Muscle of back (tissue), 13 donors: ENCODE measurements around the gene ZNF75A. TPM values are rescaled to one million over a fixed set of nuclear protein-coding genes. Genes with fewer than 3 reads are reported as not detected.
"Not testable (repeated sequence)": the region's sequence is repeated elsewhere in the genome, so short reads cannot be mapped to it uniquely, and the experiment has no call there.

Experiments
- DNase-seq, 3 donors: peaks; one replicate each; pipeline versions ENCODE4 v3.0.0 to v3.0.0-alpha.2; 2013
- long read RNA-seq, 9 donors: transcript quantifications; one replicate each; lab custom pipeline, GENCODE V29; 2026
- polyA plus RNA-seq, 10 donors: library from polyadenylated mRNA; unstranded; fragments of 120-200 nt; gene quantifications; one replicate each; pipeline ENCODE4 v1.2.1, GENCODE V29; 2013; ENCODE audit not compliant: insufficient read length in 10 of 10

The ZNF75A gene
- polyA plus RNA-seq = 10 to 100 TPM; 19.4 to 37.1 (median 26.7) TPM
- long read RNA-seq, donor 1, partial matches to known transcripts = 0 of 3 reads
- long read RNA-seq, donor 1, other reads (novel, unspliced or antisense) = 0 of 3 reads
- long read RNA-seq, donor 2, partial matches to known transcripts = 0 of 5 reads
- long read RNA-seq, donor 2, other reads (novel, unspliced or antisense) = 0 of 5 reads
- long read RNA-seq, donor 3, partial matches to known transcripts = 0 of 1 reads
- long read RNA-seq, donor 3, other reads (novel, unspliced or antisense) = 0 of 1 reads
- long read RNA-seq, donor 4, partial matches to known transcripts = 0 of 1 reads
- long read RNA-seq, donor 4, other reads (novel, unspliced or antisense) = 0 of 1 reads
- long read RNA-seq, donor 5, partial matches to known transcripts = 0 of 5 reads
- long read RNA-seq, donor 5, other reads (novel, unspliced or antisense) = 0 of 5 reads
- long read RNA-seq, donor 6, partial matches to known transcripts = 0 of 3 reads
- long read RNA-seq, donor 6, other reads (novel, unspliced or antisense) = 0 of 3 reads
- long read RNA-seq, donor 7, transcript ZNF75A-206 (1 exons, 3,989 nt) = major isoform, 10 of 13 reads
- long read RNA-seq, donor 7, partial matches to known transcripts = 0 of 13 reads
- long read RNA-seq, donor 7, other reads (novel, unspliced or antisense) = 0 of 13 reads
- long read RNA-seq, donor 8, partial matches to known transcripts = 0 of 5 reads
- long read RNA-seq, donor 8, other reads (novel, unspliced or antisense) = 0 of 5 reads
- long read RNA-seq, donor 9 = 0 reads

- DNase-seq = peak; percentile 91 to 98 (median 92)
These were observed at the start of gene ZNF75A, which contains the start of gene TIGD7 for GRCh38 chr16:3305109-3306068. Gene ZNF75A, plus strand, starts transcription at chr16:3305497. Its CDS starts 2,932 bp downstream, at chr16:3308429. Gene TIGD7, minus strand, starts transcription at chr16:3305430. Its CDS starts 4,816 bp downstream, at chr16:3300614.

DNA sequence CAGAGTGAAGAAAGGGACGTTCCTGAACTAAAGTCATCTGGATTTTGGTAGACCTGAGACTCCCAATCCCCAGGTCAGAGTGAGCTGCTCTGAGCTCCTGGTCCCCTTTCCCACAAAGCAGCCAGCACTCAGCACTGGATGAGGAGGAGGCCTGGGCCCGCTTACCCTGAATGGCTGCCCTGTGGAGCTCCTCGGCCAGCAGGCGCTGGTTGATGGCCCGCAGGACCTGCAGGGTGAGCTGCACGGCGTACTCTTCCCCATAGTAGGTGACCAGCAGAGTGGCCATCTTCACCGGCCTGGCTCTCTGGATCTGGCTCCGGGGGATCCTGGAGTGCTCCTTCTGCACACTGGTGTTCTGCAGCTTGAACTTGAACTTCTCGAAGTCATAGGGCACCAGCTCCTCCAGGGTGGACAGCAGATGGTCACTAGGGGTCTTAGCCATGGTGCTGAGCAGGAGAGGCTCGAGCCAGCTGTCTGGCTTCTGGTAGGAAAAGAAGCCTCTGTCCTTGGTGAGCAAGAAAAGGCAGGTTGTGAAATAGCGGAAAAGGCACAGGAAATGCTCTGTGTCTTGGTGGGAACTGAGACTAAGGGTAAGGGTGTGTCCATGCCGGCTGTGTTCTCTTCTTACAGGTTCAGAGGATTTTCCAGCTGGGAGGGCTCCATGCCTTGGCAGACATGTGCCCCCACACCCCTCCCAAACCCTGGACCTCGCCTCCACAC is 49.0 kb upstream of the ZNF75A start, which contains the start of gene MEFV:
TSS of gene MEFV (minus strand) at position 488 of the 720 bp plus-strand sequence. CDS start at position 442, 46 bp downstream.
- peak in 1 of 3 donors; percentile 20 for DNase-seq

DNA sequence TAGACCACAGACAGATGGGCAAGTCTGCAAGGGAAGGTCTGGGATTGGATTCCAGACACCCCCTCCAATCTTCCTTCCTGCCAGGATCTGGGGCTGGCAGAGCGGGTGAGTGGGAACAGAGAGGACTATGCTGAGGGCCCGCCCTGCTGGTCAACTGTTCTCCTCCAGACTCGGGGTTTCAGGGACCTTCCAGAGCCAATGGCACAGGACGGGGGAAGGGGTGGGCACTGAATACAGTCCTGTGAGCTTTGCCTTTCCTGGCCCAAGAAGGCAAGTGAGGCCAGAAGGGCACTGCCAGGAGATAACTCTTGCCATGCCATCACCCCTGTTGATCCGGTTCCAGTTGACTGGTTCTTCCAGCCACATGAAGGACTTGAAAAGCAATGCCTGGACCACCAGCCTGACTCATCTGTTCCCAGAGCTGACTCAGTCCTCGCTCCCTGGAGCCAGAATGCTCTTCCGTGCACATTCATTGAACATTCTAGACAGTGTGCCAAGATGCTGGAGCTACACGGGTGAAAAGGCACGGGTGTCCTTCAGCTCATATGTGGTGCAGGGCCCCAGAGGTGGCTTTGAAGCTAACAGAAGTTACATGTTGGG is 48.3 kb upstream of the ZNF75A start:
- DNase-seq = no peak

DNA sequence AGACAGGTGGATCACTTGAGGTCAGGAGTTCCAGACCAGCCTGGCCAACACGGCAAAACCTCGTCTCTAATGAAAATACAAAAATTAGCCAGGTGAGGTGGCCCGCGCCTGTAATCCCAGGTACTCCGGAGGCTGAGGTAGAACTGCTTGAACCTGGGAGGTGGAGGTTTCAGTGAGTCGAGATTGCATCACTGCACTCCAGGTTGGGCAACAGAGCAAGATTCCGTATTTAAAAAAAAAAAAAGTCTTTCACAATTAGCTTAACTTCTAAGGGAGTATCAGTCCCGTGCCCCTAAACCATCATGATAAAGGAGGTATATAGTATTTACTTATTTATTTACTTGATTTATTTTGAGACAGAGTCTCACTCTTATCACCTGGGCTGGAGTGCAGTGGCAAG is 45.5 kb upstream of the ZNF75A start:
- no peak for DNase-seq

DNA sequence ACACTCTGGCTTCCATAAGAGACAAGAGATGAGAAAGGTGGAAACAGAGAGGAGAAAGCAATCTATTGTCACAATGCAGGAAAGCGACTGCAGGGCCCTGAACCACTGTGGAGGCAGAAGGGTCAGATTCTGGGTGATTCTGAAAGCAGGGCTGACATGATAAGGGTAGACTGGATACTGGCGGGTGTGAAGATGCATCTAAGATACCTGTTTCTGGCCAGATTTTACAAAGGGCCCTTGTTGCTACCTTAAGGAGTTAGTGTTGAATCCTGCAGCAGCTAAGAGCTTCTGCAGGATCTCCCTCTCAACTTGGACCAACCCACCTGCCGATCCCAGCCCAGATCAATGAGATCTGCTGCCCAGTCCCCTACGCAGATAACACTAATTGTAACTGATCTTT is 42.8 kb upstream of the ZNF75A start:
- DNase-seq = no peak

GRCh38 chr16:3264137-3265036 is 40.9 kb upstream of the ZNF75A start:
- DNase-seq = peak; percentile 97 to 99 (median 99)

- peak; percentile 10 to 31 (median 11) for DNase-seq
These were observed 38.3 kb upstream of the ZNF75A start for GRCh38 chr16:3266873-3267537.

GRCh38 chr16:3268294-3268693 is 37.0 kb upstream of the ZNF75A start:
- no peak for DNase-seq

GRCh38 chr16:3270718-3271117 is 34.6 kb upstream of the ZNF75A start:
- not testable (repeated sequence) for DNase-seq

- DNase-seq = not testable (repeated sequence)
These were observed 34.0 kb upstream of the ZNF75A start for GRCh38 chr16:3271281-3271680.

GRCh38 chr16:3274490-3274889 is 30.8 kb upstream of the ZNF75A start:
- DNase-seq = no peak

DNA sequence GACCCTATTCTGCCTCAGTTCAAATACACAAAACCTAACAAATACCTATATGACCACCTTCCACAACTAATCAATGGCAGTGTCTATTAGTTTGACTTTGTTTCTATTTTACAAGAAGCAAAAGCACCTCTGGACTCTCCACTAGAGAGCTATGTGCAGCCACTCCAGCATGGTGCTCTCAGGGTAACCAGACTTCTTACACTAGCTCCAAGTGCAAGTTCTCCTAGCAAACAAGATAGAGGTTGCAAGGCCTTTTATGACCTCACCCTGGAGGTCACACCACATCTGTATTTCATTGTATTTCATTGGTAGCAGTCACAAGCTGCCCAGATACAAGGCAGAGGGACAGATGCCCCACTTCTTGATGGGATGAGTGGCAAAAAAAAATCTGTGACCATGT is 30.4 kb upstream of the ZNF75A start:
- no peak for DNase-seq

DNA sequence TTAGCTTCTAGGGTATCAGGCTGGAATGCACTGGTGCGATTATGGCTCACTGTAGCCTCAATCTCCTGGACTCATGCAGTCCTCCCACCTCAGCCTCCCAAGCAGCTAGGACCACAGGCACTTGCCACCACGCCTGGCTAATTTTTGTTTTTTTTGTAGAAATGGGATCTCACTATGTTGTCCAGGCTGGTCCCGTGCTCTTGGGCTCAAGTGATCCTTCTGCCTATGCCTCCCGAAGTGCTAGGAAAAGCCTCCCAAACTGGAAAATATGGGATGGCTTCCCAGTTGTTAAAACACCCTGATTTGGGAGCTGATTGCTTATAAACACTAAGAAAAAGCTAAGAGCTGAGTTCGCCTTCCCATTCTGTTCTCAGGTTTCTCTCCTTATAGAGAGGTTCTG is 28.6 kb upstream of the ZNF75A start:
- no peak for DNase-seq

DNA sequence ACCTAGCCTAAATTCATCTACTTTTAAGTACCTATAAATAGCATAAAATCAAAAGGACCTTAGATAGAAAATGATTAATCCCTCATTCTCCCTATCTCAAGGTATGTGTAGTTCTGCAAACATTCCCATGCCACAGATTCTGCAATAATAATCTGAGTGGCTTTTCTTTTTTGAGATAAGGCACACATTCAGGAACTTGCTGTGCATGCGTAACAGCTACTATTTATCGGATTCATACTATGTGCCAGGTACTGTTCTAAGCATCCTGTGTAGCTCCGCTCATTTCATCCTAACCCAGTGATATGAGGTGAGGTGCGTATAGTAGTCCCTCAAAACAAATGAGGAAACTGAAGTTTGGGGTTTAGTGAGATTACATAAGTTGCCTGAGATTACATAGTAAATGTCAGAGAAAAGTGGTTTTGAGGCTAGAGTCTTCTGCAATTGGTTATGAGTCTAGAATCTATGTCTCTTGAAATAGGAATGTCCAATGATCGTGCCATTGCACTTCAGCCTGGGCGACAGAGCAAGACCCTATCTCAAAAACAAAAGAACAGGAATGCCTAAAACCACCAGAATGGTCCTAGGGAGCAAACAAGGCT is 24.0 kb upstream of the ZNF75A start:
- no peak for DNase-seq

- DNase-seq = no peak
These were observed 23.1 kb upstream of the ZNF75A start for GRCh38 chr16:3282103-3282729.

GRCh38 chr16:3282730-3283542 is 22.4 kb upstream of the ZNF75A start, which contains the start of gene ZNF263:
Gene ZNF263, plus strand, starts transcription at chr16:3283491. Its CDS starts 328 bp downstream, at chr16:3283819.
- DNase-seq = peak; percentile 97 to 99 (median 99)
